ENCODE results near the gene MYO9B. TPM values are rescaled to one million over a fixed set of nuclear protein-coding genes. Genes with fewer than 3 reads are reported as not detected.

MYO9B gene
- total and polyA plus RNA-seq, 2 of the 13 experiments (the other 11 are each of a cell fraction or from before 2014, with no cell fraction given), result 18.0 to 18.3 TPM

GRCh38 chr19:17036640-17037039, 38.9 kb upstream of the MYO9B start (continued):
- no peak for TF ChIP-seq ZNF407 (CRISPR knock-in tag; IDR thresholded peaks at IDR 0.05; ENCODE audit: not compliant biosample characterization)

- Histone ChIP-seq H3K4me2 (ENCODE audit: low read depth, low read length) (no peak overlapping the region), H3K4me1 (ENCODE audit: insufficient read depth, low read length) (peaks cover 13% of the 10 kb centered on the region; the same call in 1 of the 2 replicates), H3K36me3 (replicated peaks in 1 of 2; ENCODE audit: control insufficient read depth in 1 of 2, insufficient read depth in 2 of 2, low read length in 2 of 2) (no peaks in the 10 kb centered on the region), H3K9me3 (ENCODE audit: low read length) (no peaks in the 10 kb centered on the region), H3K4me3 (replicated peaks in 1 of 3; ENCODE audit: insufficient read depth in 1 of 3, low read depth in 2 of 3, low read length in 3 of 3) (no peak overlapping the region), H2AFZ (ENCODE audit: low read length) (no peak overlapping the region), H3K9ac (ENCODE audit: insufficient read depth, low read depth, low read length) (no peak overlapping the region), H3K27ac (ENCODE audit: extremely low read length, insufficient read depth, low read length) (no peak overlapping the region), H3K79me2 (ENCODE audit: insufficient read depth, low read length) (no peaks in the 10 kb centered on the region), H3K27me3 (ENCODE audit: control insufficient read depth in 1 of 2, insufficient read depth in 2 of 2, low read length in 2 of 2) (peaks cover 2 to 18% of the 10 kb centered on the region in 2 experiments; a peak in 2 of 5 replicates), H4K20me1 (ENCODE audit: insufficient read depth, low read length) (no peaks in the 10 kb centered on the region)
- intact Hi-C loops (cut with micrococcal nuclease; ENCODE audit: unreplicated experiment), result no loop called here
- no peak for ATAC-seq
- in situ Hi-C loops (cut with HindIII; ENCODE audit: extremely low pct_ligation_motif_present, low pct_unique_long_range_greater_than_20kb), result no loop called here
- ChIA-PET POLR2A (no interaction called here), CTCF (ENCODE audit: low intra/inter-chr PET ratio, low total read pairs) (no interaction called here)
- BruUV-seq (replicated peaks), result no TSS peak
- no peak for FAIRE-seq
- DNase-seq (ENCODE audit: low spot score), result no peak
- 23% methylated on average over 6 of the region's 6 CpGs for WGBS (ENCODE audit: low lambda C conversion rate)
- no peak for TF ChIP-seq HMG20B (CRISPR knock-in tag; conservative IDR thresholded peaks at IDR 0.05)
- no peak for TF ChIP-seq AKNA (CRISPR knock-in tag; IDR thresholded peaks at IDR 0.05; ENCODE audit: borderline replicate concordance)
- no peak for TF ChIP-seq THYN1 (CRISPR knock-in tag; IDR thresholded peaks at IDR 0.05; ENCODE audit: borderline replicate concordance, low read depth)
- TF ChIP-seq HMGA1 (CRISPR knock-in tag; conservative IDR thresholded peaks at IDR 0.05), result no peak
- TF ChIP-seq, protein P1, sequence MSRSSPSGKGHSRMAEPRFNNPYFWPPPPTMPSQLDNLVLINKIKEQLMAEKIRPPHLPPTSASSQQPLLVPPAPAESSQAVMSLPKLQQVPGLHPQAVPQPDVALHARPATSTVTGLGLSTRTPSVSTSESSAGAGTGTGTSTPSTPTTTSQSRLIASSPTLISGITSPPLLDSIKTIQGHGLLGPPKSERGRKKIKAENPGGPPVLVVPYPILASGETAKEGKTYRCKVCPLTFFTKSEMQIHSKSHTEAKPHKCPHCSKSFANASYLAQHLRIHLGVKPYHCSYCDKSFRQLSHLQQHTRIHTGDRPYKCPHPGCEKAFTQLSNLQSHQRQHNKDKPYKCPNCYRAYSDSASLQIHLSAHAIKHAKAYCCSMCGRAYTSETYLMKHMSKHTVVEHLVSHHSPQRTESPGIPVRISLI (CRISPR knock-in tag; IDR thresholded peaks at IDR 0.05; ENCODE audit: borderline replicate concordance), result no peak
Observed at GRCh38 chr19:17037184-17037583, 38.4 kb upstream of the MYO9B start.
